GM18867 (cell line): ENCODE results near the gene RANGAP1.

Experiments
- ATAC-seq: cut with Tn5 transposase; IDR thresholded peaks from one replicate; pipeline ENCODE4 v1.9.1; 2021; ENCODE audit warnings: mild to moderate bottlenecking, moderate library complexity; ENCODE audit not compliant: unreplicated experiment

Gene RANGAP1

DNA sequence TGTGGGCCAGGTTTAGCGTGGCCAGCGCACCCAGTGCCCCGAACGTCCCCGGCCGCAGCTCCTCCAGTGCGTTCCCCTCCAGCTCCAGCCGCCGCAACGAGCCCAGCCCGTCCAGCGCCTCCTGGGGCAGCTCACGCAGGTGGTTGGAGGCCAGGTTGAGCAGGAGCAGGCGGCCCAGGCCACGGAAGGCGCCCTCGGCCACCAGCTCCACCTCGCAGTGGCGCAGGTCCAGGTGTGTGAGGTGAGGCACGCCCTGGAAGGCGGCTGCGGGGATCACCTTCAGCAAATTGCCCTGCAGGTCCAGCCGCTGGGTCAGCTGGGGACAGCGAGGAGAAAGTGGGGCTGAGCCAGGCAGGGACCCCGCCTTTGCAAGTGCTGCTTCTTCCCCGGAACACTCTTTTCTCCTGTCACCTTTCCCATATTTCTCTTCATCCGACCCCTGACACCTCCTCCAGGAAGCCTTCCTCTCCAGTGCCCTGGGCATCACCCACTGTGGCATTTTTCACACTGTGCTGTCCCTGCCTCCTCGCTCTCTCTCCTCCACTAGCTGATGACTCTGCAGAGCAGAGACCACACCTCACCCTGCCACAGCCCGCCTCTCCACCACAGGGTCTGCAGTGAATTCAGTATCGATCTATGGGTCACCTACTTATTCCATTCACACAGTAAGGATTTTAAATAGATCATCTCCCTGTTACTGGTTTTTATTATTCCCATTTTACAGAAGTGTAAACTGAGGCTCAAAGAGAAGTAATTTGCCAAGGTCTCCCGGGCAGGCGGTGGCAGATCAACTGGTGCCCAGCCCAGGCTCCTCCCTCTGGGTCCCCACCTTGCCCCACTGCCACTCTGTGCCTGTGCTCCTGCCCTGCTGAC is 47.2 kb downstream of the RANGAP1 start:
- ATAC-seq = no peak

DNA sequence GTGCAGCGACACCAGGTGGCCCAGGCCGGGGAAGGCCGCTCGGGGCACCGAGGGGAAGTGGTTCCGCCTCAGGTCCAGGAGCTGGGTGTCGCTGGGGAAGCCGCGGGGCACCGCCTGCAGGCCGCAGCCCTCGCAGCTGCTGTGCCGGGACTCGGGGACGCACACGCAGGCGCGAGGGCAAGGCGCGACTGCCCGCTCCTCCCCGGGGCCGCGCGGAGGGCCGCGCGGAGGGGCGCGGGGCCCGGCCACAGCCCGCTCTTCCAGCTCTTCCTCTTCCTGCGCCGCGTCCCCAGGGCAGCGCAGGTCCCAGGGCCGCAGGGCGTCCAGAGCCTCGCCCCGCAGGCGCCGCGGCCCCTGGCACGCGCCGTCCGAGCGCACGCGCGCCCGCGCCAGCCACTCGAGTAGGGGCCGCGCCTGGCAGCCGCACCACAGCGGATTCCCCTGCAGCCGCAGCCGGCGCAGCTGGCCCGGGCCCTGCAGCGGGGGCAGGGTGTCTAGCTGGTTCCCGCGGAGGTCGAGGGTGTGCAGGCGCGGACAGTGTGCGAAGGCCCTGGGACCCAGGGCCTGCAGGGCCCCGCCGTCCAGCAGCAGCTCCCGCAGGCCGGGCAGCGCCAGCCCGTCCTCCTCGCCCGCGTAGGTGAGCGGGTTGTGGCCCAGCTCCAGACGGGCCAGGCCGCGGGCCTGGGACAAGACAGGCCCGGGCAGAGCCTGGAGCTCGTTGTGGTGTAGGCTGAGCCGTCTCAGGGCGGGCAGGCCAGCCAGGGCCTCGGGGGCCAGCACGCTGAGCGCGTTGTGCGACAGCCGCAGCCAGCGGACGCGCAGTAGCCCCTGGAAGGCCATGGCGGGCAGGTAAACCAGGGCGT is 48.0 kb downstream of the RANGAP1 start:
- peak; percentile 83 for ATAC-seq

DNA sequence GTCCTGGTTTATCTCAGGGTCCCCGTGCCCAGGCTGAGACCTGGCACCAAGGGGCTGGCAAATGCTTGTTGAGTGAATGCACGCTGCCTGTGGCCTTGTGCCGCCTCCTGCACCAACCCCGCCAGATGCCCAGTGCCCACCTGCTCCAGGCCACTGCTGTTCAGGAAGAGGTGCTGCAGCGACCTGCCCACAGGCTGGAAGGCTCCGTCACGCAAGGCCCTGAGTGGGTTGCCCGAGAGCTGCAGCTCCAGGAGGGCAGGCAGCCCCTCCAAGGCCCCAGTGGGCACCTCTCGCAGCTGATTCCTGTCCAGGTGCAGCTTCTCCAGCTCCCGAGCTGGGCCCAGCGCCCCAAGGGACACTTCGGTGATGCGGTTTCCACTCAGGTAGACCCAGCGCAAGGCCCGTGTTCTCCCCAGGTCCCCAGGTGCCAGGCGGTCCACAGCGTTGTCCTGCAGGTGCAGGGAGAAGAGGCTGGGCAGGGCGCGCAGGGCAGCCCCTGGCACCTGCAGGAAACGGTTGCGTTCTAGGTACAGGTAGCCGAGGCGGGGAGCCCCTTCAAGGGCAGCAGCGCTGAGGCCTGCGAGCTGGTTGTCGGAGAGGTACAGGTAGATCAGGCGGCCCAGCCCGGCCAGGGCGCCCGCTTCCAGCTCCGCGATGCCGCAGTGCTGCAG is 48.8 kb downstream of the RANGAP1 start:
- no peak for ATAC-seq

GRCh38 chr22:41234815-41235695 is 50.9 kb downstream of the RANGAP1 start:
- ATAC-seq = no peak

DNA sequence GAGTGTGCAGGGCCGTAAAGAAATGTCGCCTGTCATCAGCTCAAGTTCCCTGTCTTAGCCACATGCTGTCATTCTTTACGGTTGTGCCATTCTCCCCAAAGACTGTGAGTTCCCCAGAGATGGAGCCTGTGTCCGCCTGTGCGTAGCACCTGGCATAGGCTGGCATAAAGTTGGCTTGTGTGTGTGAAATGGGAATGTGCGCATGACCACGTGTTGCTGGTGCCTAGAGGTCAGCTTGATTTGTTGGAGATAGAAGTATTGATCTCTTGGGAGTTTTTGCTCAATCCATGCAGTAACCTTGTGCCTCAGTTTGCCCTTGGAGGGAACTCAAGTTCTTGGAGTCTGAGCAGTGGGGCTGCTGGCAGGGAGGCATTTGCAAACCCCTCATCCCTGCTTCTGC is 54.6 kb downstream of the RANGAP1 start:
- no peak for ATAC-seq

- ATAC-seq = no peak
Observed at GRCh38 chr22:41230401-41230785, 55.6 kb downstream of the RANGAP1 start.

- no peak for ATAC-seq
Observed at GRCh38 chr22:41229730-41230400, 56.1 kb downstream of the RANGAP1 start.

DNA sequence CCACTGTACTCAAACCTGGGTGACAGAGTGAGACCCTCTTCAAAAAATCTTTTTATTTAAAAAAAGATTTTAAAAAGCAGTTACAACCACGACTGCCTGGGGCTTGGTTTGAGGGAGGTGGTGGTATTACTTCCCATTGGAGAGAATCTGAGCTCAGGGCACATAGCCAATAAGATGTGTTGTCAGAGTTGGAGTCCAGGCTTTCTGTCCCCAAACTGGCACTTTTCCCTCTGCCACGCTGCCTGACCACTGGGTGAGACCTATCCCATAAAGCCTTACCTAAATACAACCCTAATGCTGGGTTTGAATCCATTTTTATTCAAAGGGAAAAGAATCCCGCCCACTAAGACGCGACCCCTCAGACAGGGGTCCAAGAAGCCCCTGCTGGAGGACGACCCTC is 56.8 kb downstream of the RANGAP1 start:
- no peak for ATAC-seq

- no peak for ATAC-seq
Observed at GRCh38 chr22:41226723-41227655, 59.0 kb downstream of the RANGAP1 start.

- ATAC-seq = no peak
Observed at GRCh38 chr22:41223535-41223934, 62.5 kb downstream of the RANGAP1 start.

- ATAC-seq = no peak
Observed at GRCh38 chr22:41222846-41223507, 63.0 kb downstream of the RANGAP1 start.

DNA sequence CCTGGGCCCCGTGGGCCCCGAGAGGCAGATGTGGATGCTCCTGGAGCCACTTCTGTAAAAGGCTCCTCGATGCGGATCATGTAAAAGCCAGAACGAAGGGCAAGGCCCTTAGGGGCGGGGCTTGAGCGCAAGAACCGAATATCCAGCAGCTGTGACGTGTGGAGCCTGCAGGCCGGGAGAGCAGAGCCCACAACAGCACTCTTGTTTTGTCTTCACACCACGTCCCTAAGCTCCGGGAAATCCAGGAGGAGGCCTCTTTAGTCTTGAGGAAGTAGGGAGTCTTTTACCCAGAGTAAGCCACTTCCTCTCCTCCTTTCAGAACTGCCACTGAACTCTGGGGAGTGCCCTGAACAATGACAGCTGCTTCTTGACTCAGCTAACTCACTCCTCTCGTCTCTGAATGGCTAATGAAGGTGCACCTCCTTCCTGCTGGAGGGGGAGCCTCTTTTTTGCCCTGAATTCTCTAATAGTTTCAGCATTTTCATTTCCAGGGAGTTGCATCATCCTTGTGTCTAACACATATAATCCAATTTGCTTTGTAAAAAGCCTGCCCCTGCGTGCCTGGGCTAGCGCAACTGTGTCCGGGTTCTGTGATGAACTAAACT is 68.3 kb downstream of the RANGAP1 start:
- no peak for ATAC-seq

- no peak for ATAC-seq
Observed at GRCh38 chr22:41216984-41217383, 69.0 kb downstream of the RANGAP1 start.

DNA sequence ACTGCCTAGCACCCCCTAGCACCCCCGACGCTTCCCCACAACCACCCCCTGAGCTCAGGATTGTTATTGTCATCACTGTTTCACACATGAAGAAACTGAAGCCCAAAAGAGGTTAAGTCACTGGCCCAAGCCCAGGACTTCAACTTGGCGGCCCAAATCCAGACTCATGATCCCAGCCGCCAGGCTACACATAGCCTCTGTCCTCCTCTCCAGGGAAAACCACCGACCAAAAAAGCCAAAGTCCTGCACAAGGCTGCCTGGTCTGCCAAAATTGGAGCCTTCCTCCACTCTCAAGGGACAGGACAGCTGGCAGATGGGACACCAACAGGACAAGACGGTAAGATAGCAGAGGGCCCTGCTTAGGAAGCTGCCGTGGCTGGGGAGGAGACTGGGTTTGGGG is 70.1 kb downstream of the RANGAP1 start:
- no peak for ATAC-seq

DNA sequence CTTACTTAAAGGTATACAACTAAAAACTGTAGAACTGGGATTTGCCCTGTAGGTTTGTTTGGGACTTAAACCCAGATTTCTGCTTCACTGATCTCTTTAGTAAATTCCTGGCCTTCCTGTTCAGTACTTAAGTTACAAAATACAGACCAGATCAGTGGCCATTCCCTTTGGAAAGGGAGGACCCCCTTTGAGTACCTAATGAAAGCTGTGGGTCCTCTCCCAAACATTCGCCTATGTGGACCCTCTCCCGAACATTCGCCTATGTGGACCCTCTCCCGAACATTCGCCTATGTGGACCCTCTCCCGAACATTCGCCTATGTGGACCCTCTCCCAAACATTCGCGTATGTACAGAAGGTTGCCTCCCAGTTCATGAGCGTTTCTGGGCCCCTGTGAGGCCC is 70.6 kb downstream of the RANGAP1 start:
- no peak for ATAC-seq

- no peak for ATAC-seq
Observed at GRCh38 chr22:41206719-41207118, 79.3 kb downstream of the RANGAP1 start.

DNA sequence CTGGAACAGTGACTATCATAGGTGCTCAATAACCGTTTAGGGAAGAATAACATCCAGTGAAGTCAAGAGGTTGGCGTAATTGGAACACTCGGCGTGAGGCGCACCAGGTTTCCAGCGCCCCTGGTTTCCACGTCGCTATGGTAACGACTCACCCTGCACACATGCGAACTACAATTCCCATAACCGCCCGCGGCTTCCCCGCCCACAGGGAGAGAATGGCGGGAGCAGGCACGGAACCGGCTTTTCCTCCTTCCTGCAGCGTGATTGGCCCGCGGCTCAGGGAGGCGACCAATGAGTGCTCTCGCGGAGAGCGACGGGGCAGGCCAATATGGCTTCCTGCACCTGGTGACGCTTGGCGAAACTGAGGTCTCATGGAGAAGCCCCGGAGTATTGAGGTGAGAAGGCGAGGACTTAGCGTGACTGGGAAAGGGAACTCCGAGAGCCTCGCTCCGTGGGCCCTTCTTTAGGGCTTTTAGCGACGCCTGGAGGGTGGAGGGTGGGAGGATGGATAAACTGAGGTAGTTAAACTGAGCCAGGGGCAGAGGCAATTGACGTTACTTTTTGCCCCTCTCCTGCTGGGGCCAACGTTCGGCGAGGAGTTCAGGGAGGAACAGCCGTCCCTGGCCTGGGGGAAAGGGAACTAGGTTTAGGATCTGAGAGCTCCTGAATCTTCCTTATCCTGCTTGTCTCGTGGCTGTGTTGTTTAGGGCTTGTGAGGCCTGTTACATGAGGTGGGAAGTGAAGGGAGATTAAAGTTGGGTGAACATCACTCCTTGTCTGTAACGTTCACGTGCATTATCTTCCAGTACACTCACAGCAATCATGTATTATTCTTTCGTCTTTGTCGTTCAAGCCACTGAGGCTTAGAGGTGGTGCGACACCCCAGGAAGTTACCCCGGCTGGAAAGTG is 80.7 kb downstream of the RANGAP1 start, which contains the start of gene L3MBTL2:
Gene L3MBTL2 (plus strand): TSS at position 321 of the 909 bp plus-strand sequence. CDS start 51 bp downstream, at position 372.
- ATAC-seq = peak; percentile 96
